Activated T-helper 17 cell treated with anti-CD3 and anti-CD28 coated beads, Interleukin-2, amount 50 U/mL, for 72 hours (primary cell): ENCODE measurements around the gene SIRPA. TPM values are rescaled to one million over a fixed set of nuclear protein-coding genes. Genes with fewer than 3 reads are reported as not detected.
A peak's percentile ranks its signal among the peaks of the same experiment; 100 is the strongest.

Experiments used
- ATAC-seq: fragments of 150-1000 bp; cut with Tn5 transposase; replicated peaks from 2 replicates; pipeline ENCODE4 v1.10.0; 2021; ENCODE audit warnings: mild to moderate bottlenecking, moderate library complexity
- H3K27ac Mint-ChIP-seq: one replicate; pipeline ENCODE4 v1.8.0; 2022; ENCODE audit warnings: mixed read lengths
- H3K27me3 Mint-ChIP-seq: one replicate; pipeline ENCODE4 v1.8.0; 2022; ENCODE audit warnings: mixed read lengths
- H3K36me3 Mint-ChIP-seq: one replicate; pipeline ENCODE4 v1.8.0; 2022; ENCODE audit warnings: low read depth, mild to moderate bottlenecking, mixed read lengths
- H3K4me1 Mint-ChIP-seq: one replicate; pipeline ENCODE4 v1.8.0; 2022; ENCODE audit warnings: mixed read lengths
- H3K4me3 Mint-ChIP-seq: one replicate; pipeline ENCODE4 v1.8.0; 2022; ENCODE audit warnings: mild to moderate bottlenecking, mixed read lengths
- H3K9me3 Mint-ChIP-seq: one replicate; pipeline ENCODE4 v1.8.0; 2022; ENCODE audit warnings: mixed read lengths
- total RNA-seq, 2 donors: library from RNA; stranded (reverse); gene quantifications; one replicate each; pipeline ENCODE4 v1.2.3, GENCODE V29; 2022

SIRPA gene
- total RNA-seq, 2 donors from 2014 or later = 0.05 TPM; not detected in 1

DNA sequence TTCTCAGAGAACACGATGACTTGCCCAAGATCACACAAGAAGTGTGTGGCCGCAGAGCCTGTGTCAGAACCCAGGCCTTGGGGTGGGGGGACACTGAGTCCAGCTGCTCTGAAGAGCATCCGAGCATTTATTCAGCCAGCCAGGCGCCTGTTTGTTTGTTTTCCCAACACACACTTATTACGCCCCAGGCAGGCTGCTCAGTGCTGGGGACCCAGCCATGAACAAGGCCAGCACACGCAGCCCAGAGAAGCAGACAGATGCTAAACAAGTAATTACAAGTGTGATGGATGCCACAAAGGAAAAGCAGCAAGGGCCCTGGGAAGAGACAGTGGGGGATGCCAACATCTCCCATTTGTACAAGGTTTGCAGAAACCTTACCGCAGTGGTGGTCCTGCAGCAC lies 19.4 kb upstream of the SIRPA start:
- Mint-ChIP-seq H3K4me1 (no peaks in the 10 kb centered on the region), H3K36me3 (no peaks in the 10 kb centered on the region), H3K27me3 (peaks cover 17% of the 10 kb centered on the region), H3K9me3 (no peaks in the 10 kb centered on the region), H3K4me3 (no peak overlapping the region), H3K27ac (no peak overlapping the region)
- ATAC-seq = no peak

- ATAC-seq = no peak
- H3K36me3 Mint-ChIP-seq = no peaks in the 10 kb centered on the region
- no peaks in the 10 kb centered on the region for H3K4me1 Mint-ChIP-seq
- H3K9me3 Mint-ChIP-seq = no peaks in the 10 kb centered on the region
- H3K27ac Mint-ChIP-seq = no peak overlapping the region
- peaks cover 14% of the 10 kb centered on the region for H3K27me3 Mint-ChIP-seq
- H3K4me3 Mint-ChIP-seq = no peak overlapping the region
Measured at GRCh38 chr20:1876217-1876921, 18.8 kb upstream of the SIRPA start.

DNA sequence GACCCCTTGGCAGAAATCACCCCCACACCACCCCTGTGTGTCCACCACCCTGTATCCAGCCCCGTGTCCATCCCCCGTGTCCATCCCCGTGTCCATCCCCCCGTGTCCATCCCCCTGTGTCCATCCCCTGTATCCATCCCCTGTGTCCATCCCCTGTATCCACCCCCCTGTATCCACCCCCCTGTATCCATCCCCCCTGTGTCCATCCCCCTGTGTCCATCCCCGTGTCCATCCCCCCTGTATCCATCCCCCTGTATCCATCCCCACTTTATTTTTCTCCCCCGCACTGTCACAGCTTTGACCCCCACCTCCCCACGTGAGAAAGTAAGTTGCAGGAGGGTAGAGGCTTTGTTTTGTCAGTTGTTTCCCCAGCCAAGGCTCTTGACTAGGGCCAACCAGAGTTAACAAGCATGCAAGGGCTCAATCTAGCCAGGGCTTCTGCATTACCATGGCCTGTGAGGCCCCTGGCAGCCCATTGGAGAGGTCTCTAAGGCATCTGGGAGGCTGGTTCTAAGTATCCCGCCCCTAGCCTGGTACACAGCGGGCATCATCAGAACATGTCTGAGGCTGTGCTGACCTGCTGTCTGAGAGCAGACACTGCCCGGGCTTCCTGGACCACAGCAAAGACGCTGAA lies 18.1 kb upstream of the SIRPA start:
- Mint-ChIP-seq H3K27me3 (peaks cover 11% of the 10 kb centered on the region), H3K27ac (no peak overlapping the region), H3K4me3 (no peak overlapping the region), H3K36me3 (no peaks in the 10 kb centered on the region), H3K4me1 (no peaks in the 10 kb centered on the region), H3K9me3 (no peaks in the 10 kb centered on the region)
- peak; percentile 37 for ATAC-seq

GRCh38 chr20:1877609-1878200 lies 17.5 kb upstream of the SIRPA start:
- no peak for ATAC-seq
- Mint-ChIP-seq H3K9me3 (no peaks in the 10 kb centered on the region), H3K27ac (no peak overlapping the region), H3K4me1 (no peaks in the 10 kb centered on the region), H3K27me3 (peaks cover 10% of the 10 kb centered on the region), H3K4me3 (no peak overlapping the region), H3K36me3 (no peaks in the 10 kb centered on the region)

DNA sequence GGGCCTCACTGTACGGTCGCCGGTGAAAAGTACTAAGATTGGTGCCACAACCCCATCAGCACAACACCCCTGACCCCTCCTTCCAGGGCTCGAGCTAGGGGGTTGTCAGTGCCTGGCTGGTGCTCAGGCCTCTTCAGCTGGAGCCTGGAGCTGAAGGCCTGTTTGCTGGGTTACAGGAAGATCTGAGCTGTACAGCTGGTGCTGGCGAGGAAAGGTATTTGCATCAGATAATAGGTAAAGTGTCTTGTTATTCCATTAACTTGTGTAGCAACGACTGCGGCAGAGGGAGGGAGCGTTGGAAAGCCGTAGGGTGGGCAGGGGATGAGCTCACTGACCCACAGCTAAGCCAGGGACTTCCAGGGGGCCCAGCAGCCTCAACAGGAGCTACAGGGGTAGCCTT lies 15.8 kb upstream of the SIRPA start:
- ATAC-seq = no peak
- Mint-ChIP-seq H3K4me3 (no peak overlapping the region), H3K9me3 (no peaks in the 10 kb centered on the region), H3K36me3 (no peaks in the 10 kb centered on the region), H3K27me3 (peaks cover 7% of the 10 kb centered on the region), H3K4me1 (no peaks in the 10 kb centered on the region), H3K27ac (no peak overlapping the region)

DNA sequence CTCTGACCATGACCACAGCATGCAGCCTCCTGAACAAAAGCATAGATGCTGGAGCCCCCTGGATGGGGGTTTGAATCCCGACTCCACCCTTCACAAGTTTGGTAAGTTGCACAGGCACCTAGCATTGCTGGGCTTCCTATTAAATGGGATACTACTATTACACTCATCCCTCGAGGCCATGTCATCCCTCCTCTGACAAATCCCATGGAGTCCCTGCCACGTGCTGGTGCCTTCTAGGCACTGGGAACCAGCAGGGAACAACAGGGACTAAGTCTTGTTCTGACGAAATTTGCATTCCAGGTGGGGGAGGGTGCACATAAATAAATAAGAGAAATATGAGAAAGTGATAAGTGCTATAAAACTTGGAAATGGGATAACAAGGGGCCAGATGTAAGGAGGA lies 15.3 kb upstream of the SIRPA start:
- no peak for ATAC-seq
- H3K36me3 Mint-ChIP-seq = no peaks in the 10 kb centered on the region
- H3K27ac Mint-ChIP-seq = no peak overlapping the region
- peaks cover 7% of the 10 kb centered on the region for H3K27me3 Mint-ChIP-seq
- no peaks in the 10 kb centered on the region for H3K4me1 Mint-ChIP-seq
- H3K9me3 Mint-ChIP-seq = no peaks in the 10 kb centered on the region
- no peak overlapping the region for H3K4me3 Mint-ChIP-seq

GRCh38 chr20:1880529-1881239 lies 14.5 kb upstream of the SIRPA start:
- no peaks in the 10 kb centered on the region for H3K4me1 Mint-ChIP-seq
- H3K9me3 Mint-ChIP-seq = no peaks in the 10 kb centered on the region
- ATAC-seq = no peak
- H3K27me3 Mint-ChIP-seq = no peaks in the 10 kb centered on the region
- H3K4me3 Mint-ChIP-seq = no peak overlapping the region
- H3K36me3 Mint-ChIP-seq = no peaks in the 10 kb centered on the region
- H3K27ac Mint-ChIP-seq = no peak overlapping the region

- Mint-ChIP-seq H3K4me3 (no peak overlapping the region), H3K9me3 (no peaks in the 10 kb centered on the region), H3K27ac (no peak overlapping the region), H3K27me3 (peaks cover 5% of the 10 kb centered on the region), H3K36me3 (no peaks in the 10 kb centered on the region), H3K4me1 (no peaks in the 10 kb centered on the region)
- no peak for ATAC-seq
Measured at GRCh38 chr20:1881240-1881835, 13.9 kb upstream of the SIRPA start.

GRCh38 chr20:1882026-1882425 lies 13.2 kb upstream of the SIRPA start:
- peaks cover 5% of the 10 kb centered on the region for H3K27me3 Mint-ChIP-seq
- H3K9me3 Mint-ChIP-seq = no peaks in the 10 kb centered on the region
- no peak for ATAC-seq
- no peaks in the 10 kb centered on the region for H3K4me1 Mint-ChIP-seq
- H3K36me3 Mint-ChIP-seq = no peaks in the 10 kb centered on the region
- H3K27ac Mint-ChIP-seq = no peak overlapping the region
- H3K4me3 Mint-ChIP-seq = no peak overlapping the region

- H3K27ac Mint-ChIP-seq = no peak overlapping the region
- peaks cover 18% of the 10 kb centered on the region for H3K27me3 Mint-ChIP-seq
- H3K4me1 Mint-ChIP-seq = no peaks in the 10 kb centered on the region
- no peak overlapping the region for H3K4me3 Mint-ChIP-seq
- ATAC-seq = no peak
- H3K9me3 Mint-ChIP-seq = no peaks in the 10 kb centered on the region
- no peaks in the 10 kb centered on the region for H3K36me3 Mint-ChIP-seq
Measured at GRCh38 chr20:1883986-1884385, 11.2 kb upstream of the SIRPA start.

DNA sequence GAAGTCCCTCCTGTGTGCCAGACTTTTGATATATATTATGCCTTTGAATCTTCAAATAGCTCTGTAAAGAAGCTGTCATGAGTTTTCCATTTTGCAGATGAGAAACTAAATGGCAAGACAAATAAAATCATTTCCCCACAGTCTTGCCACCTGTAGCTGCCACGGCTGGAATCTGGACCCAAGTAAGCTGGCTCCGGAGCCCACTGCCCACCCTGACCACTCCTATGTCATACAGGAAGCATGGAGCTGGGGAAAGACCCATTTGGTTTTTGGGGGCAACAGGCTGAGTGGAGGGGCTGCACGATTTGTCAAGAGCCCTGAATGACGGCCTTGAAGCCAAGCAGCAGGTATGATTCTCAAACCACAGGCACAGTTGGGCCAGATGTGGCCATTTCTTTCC lies 10.0 kb upstream of the SIRPA start:
- H3K36me3 Mint-ChIP-seq = no peaks in the 10 kb centered on the region
- H3K4me3 Mint-ChIP-seq = no peak overlapping the region
- H3K9me3 Mint-ChIP-seq = no peaks in the 10 kb centered on the region
- H3K4me1 Mint-ChIP-seq = no peaks in the 10 kb centered on the region
- H3K27me3 Mint-ChIP-seq = peaks cover 21% of the 10 kb centered on the region
- ATAC-seq = no peak
- H3K27ac Mint-ChIP-seq = no peak overlapping the region

DNA sequence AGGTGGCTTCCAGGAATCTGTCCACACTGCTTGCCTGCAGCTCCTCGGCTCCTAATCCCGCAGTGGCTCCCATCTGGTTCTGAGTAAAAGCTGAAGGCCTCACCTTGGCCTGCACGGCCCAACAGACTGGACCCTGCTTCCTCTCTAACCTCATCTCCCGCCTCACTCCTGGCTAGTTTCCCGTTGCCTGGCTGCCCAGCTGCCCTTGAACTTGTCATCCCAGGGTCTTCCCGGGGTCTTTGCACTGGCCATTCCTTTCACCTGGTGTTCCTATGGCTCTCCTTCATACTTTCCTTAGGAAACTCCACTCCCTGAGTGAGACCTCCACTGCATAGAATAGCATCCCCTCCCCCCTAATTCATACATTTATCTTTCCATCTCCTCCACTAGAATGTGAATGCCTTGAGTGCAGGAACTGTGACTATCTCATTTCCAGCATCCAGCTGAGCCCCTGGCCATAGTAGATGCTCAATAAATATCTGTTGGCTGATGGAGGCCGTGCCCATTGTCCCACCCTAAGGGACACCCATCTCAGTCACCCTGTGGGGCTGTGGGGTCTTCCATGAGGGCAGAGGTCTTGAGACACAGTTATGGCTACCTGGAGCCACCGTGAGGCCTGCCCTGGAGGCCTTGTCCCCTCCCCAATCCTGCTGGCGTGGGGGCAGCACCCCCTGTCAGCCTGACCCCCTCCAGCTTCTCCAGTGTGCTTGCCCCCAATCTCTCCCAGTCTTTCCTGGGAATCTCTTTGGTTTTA lies 9.1 kb upstream of the SIRPA start:
- Mint-ChIP-seq H3K9me3 (no peaks in the 10 kb centered on the region), H3K4me3 (no peak overlapping the region), H3K27ac (no peak overlapping the region), H3K4me1 (no peaks in the 10 kb centered on the region), H3K36me3 (no peaks in the 10 kb centered on the region), H3K27me3 (peaks cover 25% of the 10 kb centered on the region)
- no peak for ATAC-seq

GRCh38 chr20:1887321-1887720 lies 7.9 kb upstream of the SIRPA start:
- peaks cover 34% of the 10 kb centered on the region for H3K27me3 Mint-ChIP-seq
- H3K4me3 Mint-ChIP-seq = no peak overlapping the region
- H3K27ac Mint-ChIP-seq = no peak overlapping the region
- no peak for ATAC-seq
- H3K4me1 Mint-ChIP-seq = no peaks in the 10 kb centered on the region
- no peaks in the 10 kb centered on the region for H3K36me3 Mint-ChIP-seq
- no peaks in the 10 kb centered on the region for H3K9me3 Mint-ChIP-seq

GRCh38 chr20:1887756-1888155 lies 7.5 kb upstream of the SIRPA start:
- no peaks in the 10 kb centered on the region for H3K9me3 Mint-ChIP-seq
- ATAC-seq = no peak
- H3K4me3 Mint-ChIP-seq = no peak overlapping the region
- H3K27ac Mint-ChIP-seq = no peak overlapping the region
- no peaks in the 10 kb centered on the region for H3K4me1 Mint-ChIP-seq
- no peaks in the 10 kb centered on the region for H3K36me3 Mint-ChIP-seq
- peaks cover 36% of the 10 kb centered on the region for H3K27me3 Mint-ChIP-seq
